ENCODE results near the gene FBRSL1.

DNA sequence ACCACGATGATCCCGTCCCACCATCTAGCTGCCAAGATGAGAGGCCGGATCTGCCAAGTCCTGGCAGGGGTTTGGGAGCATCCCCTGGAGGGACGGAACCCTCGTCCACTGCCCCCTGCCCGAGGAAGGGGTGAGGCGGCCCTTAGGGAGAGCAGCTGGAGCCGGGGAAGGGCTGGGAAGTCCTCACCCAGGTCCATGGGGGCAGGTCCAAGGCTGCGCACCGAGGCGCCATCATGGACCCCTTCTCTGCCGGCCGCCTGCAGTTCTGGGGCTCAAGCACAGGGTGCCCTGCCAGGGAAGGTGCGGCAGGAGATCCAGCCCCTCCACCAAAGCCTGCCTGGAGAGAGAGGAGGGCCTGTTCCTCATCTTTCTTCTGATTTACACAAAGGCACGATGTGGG, 17.6 kb upstream of the FBRSL1 start:
- TF ChIP-seq POLR2AphosphoS5 (IDR thresholded peaks at IDR 0.05; ENCODE audit: low read depth, low read length) (no peak), EZH2 (IDR thresholded peaks at IDR 0.05) (no peak), EGR1 (IDR thresholded peaks at IDR 0.05; ENCODE audit: low read depth) (no peak), ZNF274 (IDR thresholded peaks at IDR 0.05; ENCODE audit: low read depth, low read length) (no peak), POLR2A (IDR thresholded peaks at IDR 0.05; ENCODE audit: borderline replicate concordance, extremely low read depth, insufficient read depth, insufficient read length) (no peak), SIN3A (IDR thresholded peaks at IDR 0.05; ENCODE audit: low read depth) (no peak), RAD21 (IDR thresholded peaks at IDR 0.05; ENCODE audit: low read depth) (no peak), EZH2phosphoT487 (IDR thresholded peaks at IDR 0.05; ENCODE audit: borderline replicate concordance) (no peak), CEBPB (IDR thresholded peaks at IDR 0.05; ENCODE audit: low read depth) (no peak), CBX3 (IDR thresholded peaks at IDR 0.05; ENCODE audit: low read depth) (no peak)
- TF ChIP-seq, protein P1, sequence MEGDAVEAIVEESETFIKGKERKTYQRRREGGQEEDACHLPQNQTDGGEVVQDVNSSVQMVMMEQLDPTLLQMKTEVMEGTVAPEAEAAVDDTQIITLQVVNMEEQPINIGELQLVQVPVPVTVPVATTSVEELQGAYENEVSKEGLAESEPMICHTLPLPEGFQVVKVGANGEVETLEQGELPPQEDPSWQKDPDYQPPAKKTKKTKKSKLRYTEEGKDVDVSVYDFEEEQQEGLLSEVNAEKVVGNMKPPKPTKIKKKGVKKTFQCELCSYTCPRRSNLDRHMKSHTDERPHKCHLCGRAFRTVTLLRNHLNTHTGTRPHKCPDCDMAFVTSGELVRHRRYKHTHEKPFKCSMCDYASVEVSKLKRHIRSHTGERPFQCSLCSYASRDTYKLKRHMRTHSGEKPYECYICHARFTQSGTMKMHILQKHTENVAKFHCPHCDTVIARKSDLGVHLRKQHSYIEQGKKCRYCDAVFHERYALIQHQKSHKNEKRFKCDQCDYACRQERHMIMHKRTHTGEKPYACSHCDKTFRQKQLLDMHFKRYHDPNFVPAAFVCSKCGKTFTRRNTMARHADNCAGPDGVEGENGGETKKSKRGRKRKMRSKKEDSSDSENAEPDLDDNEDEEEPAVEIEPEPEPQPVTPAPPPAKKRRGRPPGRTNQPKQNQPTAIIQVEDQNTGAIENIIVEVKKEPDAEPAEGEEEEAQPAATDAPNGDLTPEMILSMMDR (IDR thresholded peaks at IDR 0.05 in 2 of 3, conservative IDR thresholded peaks at IDR 0.05 in 1 of 3; ENCODE audit: borderline replicate concordance in 1 of 3, insufficient read depth in 1 of 3, low read depth in 2 of 3, low read length in 2 of 3), result no peak
- TF ChIP-seq, protein P2, sequence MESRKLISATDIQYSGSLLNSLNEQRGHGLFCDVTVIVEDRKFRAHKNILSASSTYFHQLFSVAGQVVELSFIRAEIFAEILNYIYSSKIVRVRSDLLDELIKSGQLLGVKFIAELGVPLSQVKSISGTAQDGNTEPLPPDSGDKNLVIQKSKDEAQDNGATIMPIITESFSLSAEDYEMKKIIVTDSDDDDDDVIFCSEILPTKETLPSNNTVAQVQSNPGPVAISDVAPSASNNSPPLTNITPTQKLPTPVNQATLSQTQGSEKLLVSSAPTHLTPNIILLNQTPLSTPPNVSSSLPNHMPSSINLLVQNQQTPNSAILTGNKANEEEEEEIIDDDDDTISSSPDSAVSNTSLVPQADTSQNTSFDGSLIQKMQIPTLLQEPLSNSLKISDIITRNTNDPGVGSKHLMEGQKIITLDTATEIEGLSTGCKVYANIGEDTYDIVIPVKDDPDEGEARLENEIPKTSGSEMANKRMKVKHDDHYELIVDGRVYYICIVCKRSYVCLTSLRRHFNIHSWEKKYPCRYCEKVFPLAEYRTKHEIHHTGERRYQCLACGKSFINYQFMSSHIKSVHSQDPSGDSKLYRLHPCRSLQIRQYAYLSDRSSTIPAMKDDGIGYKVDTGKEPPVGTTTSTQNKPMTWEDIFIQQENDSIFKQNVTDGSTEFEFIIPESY (IDR thresholded peaks at IDR 0.05; ENCODE audit: extremely low read depth, insufficient replicate concordance, low read length), result no peak
- TF ChIP-seq, protein P3, sequence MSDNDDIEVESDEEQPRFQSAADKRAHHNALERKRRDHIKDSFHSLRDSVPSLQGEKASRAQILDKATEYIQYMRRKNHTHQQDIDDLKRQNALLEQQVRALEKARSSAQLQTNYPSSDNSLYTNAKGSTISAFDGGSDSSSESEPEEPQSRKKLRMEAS (IDR thresholded peaks at IDR 0.05), result no peak
